Renal pelvis (tissue), 4 donors: ENCODE data around the gene TNS1. TPM values are rescaled to one million over a fixed set of nuclear protein-coding genes. Genes with fewer than 3 reads are reported as not detected.
A peak's percentile ranks its signal among the peaks of the same experiment; 100 is the strongest.
"Not testable (repeated sequence)": the region's sequence is repeated elsewhere in the genome, so short reads cannot be mapped to it uniquely, and the experiment has no call there.

Source experiments
- DNase-seq: peaks from one replicate; pipeline ENCODE4 v3.0.0-alpha.2; 2013
- polyA plus RNA-seq, 3 donors: library from polyadenylated mRNA; unstranded; fragments of 120-200 nt; gene quantifications; one replicate each; pipeline ENCODE4 v1.2.1, GENCODE V29; 2013; ENCODE audit not compliant: insufficient read length in 3 of 3

TNS1 gene
- polyA plus RNA-seq, 3 donors = 56.6 to 75.9 (median 67.8) TPM

DNA sequence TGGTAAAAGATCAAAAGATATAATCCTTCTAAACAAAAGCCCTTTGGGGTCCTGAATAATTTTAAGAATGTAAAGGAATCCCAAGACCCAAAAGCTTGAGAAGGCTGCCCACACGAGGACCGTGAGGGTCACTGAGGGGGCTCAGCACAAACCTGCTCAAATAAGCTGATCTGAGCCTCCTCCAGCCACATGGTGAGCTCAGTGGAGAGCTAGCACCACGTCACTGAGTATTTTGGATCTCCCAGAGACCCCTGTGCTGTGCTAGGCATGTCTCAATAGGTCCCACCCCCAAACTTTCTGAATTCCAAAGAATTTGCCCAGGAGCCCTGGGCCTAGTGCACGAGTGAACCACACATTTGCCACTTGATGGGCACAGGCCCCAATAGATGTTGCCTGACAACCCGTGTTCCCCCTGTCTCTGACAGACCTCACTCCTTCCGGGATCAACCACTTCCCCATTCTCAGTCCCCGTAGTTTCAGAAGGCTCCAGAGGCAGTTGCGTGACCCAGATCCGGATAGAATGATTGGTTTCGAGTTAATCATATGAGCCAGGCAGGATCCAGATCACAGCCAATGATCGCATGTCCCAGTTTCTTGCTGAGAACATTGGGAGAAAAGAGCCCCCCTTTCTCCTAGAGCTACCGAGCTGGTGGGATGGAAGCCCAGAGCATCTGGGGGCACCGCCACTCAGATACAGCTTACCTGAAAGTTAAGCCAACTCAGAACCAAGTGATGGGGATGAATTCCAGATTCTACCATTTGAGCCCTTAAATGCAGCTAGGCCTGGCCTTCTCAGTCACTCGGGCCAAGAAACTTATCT is 203.8 kb downstream of the TNS1 start:
- no peak for DNase-seq

DNA sequence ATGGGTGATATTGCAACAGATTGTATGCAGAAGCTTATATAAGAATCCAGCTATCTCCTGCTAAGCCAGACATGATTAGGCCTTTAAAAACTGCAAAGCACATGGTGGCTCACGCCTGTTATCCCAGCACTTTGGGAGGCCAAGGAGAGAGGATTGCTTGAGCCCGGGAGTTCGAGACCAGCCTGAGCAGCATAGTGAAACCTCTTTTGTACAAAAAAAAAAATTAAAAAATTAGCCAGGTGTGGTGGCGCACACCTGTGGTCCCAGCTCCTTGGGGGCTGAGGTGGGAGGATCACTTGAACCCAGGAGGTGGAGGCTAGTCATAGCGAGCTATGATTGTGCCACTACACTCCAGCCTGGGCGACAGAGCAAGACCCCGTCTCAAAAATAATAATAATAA is 204.6 kb downstream of the TNS1 start:
- DNase-seq = no peak

DNA sequence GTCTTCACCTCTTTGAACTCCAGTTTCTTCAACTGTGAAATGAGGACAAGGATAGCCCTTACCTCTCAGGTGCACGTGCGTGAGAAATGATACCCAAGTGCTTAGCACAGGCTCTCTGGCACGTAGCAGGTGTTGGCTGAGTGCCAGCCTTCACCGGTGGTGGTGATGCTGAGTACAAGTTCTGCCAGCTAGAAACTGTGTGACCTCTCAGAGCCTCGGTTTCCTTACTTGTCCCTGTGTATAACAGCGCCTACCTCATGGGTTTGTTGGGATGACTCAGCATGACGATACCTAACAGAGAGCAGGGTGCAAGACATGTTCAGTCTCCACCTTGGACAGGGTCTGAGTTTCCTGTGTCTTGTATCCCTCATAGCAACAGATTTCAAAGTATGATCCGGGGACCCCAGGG is 205.1 kb downstream of the TNS1 start:
- DNase-seq = no peak

DNA sequence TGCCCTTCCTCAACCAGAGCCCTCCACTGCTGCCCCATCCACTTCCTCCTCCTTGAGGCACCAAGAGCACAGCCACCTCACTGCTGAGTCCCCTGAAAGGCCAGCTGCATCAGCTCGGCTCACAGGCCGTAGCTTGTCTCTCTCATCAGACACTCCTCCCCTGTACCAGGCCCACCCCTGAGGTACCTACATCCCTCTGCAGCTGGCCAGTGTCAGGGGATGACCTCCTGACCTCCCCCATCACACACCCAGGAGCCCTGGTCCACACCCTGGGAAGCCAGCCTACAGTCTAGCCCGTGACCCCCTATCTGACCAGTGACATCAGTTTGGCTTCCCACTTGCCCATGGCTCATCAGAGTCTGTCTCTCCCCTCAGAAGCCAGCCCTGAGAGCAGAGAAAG is 205.6 kb downstream of the TNS1 start:
- DNase-seq = no peak

DNA sequence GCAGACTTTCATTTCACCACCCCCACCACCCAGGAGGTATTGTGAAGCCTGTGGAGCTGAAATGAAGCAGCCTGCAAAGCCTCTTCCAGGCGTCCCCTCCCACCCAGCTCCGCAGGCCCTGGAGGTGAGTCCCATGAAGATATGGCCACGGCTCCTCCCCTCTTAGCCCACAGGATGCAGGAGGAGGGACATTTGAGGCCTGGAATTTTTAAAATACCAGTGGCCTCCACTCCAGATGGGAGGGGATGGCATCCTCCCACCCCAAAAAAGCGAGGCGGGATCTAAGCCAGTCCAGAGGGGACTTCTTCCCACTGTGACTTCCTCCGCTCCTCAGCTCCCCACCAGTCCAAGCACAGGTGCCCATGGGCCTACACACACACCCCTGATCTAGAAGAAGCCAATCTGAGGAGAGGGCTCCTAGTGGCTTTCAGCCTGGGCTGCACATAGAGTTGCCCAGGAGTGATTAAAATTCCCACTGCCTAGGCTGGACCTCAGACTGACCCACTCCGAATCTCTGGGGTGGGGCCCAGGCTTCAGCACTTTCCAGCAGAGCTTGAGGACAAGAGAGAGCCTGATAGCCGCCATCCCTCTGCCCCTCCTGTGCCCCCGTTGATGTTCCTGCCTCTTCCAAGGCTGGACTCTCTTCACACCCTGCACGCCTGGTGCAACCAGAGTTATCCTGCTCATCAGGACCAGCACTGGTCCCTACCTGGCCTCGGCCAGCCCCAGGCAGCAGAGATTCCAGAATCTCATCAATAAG is 206.9 kb downstream of the TNS1 start:
- DNase-seq = no peak

DNA sequence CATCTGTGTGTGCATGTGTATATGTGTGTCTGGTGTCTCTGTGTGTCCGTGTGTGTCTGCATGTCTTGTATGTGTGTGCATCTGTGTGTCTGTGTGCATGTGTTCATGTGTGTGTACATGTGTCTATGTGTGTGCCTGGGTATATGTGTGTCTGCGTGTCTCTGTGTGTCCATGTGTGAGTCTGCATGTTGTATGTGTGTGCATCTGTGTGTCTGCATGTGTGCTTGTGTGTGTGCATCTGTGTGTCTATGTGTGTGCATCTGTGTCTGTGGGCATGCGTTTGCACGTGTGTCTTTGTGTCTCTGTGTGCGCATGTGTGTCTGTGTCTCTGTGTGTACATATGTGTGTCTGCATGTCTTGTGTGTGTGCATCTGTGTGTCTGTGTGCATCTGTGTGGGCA is 207.7 kb downstream of the TNS1 start:
- no peak for DNase-seq

DNA sequence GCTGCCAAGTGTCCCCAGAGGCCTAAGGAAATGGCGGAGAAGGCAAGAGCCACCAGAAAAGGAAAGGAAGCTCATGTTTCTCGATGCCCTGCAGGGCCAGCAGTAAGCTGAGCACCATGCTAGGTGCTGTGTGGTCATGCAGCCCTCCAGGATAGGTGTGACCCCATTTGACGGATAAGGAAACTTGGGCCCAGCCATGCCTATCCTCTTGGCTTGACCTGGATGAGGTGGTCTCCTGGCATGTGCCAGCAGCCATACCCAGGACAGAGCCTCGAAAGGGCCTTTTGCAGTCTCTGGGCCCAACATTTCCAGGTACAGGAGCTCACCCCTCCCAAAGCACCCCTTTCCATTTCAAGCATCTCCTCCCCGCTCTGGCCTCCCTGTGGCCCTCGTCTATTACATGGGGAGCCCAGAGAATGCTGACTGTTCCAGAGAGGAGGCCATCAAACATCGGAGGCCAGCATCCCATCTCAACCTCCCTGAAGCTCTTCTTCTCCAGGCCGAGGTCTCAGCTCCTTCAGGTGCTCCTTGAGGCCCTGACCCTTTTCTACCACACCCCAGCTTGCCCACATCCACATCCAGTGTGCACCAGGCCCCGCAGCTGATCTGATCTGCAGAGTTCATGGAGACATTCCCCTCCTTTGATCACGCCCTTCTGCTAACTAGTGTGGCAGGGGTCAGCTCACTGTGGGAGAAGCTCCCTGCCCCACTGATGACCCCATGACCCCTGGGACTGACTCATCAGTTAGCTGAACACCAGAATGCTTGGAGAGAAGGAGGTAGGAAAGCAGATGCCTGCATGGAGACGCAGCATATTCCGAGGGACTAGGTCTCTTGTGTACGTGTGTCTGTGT is 208.4 kb downstream of the TNS1 start:
- no peak for DNase-seq

DNA sequence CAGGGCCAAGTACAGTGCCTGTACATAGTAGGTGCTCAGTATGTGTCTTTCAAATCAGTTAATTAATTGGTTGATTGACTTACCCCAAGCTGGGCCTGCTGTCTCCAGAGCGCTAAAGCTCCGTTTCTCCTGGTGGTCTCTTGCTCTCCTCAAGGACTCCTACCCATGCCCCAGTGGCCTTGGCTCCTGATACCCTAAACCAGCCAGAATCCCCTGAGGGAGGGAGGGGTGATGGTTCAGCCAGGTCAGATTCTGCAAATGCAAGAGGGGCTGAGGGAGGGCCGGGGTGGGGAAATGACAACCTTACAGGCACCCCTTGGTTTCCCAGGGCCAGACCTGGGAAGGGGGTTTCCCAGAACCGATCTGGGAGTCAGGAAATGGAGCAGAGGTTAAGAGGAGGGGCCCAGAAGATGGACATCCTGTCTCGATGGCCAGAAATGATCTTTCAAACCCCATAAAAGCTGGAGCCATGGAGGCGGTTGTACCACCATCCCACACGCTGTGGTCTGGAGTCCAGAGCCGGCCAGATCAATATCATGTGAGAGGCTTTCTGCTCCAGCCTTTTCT is 209.1 kb downstream of the TNS1 start:
- no peak for DNase-seq

DNA sequence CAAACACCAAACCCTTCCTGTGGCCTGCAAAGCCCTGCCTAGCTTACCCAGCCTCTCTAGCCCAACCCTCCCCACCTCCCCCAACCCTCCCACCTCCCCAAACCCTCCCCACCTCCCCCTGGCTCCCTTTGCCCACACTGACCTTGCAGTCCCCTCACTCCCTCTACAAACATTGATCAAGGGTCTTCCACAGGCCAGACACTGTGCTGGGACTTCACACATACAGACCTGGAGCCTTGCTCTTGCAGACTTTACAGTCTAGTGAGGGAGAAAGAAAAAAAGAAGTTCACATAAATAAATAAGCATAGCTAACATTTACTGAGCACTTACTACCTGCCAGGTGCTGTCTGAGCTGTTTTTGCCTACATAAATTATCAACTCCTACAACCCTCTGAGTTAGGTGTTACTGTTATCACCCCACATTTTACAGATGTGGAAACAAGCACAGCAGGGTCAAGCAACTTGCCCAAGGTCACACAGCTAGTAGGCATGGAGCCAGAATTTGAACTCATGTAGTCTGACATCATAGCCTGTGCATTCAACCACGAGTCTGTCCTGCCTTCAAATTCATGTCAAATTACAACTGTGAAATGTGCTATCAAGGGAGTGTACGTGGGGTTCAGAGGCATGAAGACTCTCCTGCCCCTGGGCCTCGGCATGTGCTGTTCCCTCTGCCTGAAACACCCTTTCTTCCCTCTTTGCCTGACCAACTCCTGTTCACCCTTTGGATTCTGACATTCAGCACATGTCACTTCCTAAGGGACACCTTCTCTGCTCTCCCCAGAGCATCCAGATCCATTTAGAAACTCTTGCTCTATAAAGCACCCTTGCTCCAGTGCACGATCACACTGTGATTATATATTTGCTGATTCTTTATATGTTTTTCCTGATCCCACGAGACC is 209.9 kb downstream of the TNS1 start:
- DNase-seq = no peak

DNA sequence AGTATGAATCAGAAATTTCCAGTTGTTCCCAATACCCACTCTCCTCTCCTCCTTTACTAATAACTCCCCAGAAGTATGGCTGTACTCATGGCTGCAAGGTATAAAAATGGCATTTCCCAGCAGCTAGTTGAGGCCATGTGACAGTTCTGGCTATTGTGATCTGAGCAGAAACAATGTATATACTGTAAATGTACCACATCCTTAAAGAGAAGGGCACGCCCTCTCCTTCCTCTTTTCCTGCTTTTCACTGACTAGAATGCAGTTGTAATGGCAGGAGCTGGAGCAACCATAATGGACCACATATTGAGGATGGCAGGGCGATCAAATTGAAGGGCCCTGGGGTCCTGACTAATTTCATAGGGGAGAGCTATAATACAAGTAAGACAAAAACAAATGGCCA is 211.2 kb downstream of the TNS1 start:
- no peak for DNase-seq

DNA sequence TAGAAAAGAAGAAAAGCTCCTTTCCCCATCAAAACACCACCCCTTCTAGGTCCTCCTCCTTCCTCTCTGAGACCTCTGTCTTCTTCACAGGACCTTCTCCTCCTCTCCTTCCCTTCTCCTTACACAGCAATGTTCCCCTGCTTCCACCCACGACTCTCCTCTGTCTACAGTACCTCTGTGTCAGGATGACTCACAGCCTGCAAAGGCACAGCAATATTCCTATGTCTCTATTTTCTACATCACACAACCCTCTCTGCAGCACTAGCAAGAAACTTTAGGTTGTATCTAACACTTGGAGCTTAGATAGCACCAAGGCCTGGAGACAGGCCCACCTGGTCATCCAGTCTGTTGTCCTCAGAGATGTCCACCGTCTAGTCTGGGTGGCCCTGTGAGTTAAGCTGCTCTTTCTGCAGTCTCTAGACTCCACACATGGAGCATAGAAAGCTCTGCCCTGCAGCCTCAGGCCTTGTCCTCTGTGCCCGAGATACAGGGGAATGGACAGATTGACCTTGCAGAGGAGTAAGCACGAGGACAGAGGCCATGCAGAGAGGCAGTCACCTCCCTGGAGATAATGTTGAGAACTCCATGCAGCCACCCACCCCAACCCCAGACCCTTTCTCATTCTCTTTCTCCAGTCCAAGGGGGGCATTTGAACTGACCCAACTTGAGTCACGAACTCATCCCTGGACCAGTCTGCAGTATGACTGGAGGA is 212.0 kb downstream of the TNS1 start:
- DNase-seq = no peak

DNA sequence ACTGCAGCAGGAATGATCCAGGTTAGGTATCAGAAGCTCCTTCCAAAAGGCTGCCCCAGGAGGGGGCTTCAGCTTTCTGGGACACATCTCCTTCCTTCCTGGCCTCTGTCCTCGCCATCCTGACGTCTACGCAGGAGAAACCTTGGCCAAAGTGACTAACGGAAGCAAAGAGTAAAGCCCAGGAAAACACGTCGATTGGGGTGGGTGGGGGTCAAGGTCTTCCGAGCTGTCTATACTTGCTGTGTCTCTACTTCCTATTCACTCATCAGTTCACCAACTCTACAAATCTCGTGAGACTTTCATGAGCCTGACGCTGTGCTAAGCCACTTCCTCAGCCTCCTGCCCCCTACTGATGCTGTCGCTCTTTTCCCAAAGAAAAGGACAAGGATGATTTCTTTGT is 212.6 kb downstream of the TNS1 start:
- no peak for DNase-seq

DNA sequence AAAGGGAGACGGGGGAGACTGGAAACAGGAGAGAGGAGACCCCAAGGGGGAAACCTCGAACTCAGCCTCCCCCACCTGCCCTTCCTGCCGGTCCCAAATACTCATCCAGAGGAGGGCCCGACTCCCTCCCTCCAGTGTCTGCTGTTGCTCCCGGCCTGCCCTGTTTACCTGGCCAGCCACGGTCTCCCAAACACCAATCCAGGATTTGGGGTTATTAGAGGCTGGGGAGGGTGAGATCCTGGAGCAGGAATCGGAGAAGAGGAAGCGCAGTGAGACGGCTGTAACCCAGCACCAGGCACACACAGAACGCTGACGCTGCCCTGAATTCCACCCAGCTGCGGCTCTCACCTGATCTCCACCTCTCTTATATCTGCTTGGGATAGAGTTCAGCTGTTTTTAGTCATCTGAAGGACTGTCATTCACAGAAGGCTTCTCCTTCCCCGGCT is 213.0 kb downstream of the TNS1 start:
- no peak for DNase-seq

DNA sequence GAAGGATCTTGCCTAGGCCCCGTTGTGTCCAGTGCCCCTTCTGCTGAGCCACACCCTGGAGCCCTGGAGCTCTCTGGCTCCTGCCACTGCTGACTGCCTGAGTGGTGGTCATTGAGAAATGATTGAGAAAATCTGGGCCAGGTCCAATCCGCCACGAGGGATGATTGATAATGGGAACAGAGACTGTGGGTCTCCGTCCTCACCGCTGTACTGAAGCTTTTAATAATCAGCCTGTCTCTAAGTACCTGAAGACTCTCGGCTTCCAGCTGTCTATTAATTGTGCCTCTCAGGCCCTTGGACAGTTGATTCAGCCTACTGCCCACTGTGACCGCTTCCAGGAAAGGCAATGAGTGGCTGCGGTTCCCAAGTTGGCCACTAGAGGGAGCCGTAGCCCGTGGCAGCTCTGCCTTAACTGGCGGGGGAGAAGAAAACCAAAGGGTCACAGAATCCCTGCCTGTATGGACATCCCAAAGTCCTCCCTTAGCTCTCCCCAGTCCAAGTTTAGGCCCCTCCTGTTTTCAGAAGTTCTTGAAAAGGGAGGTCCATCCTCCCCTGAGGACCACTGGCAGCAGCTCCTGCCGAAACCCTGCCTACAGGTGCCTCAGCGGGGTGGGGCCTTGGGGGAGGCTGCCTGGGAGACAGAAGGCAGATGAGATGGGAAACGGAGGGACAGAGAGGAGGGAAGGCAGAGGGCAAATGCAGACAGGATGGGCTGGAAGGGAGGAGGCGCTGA is 213.6 kb downstream of the TNS1 start:
- peak; percentile 77 for DNase-seq

DNA sequence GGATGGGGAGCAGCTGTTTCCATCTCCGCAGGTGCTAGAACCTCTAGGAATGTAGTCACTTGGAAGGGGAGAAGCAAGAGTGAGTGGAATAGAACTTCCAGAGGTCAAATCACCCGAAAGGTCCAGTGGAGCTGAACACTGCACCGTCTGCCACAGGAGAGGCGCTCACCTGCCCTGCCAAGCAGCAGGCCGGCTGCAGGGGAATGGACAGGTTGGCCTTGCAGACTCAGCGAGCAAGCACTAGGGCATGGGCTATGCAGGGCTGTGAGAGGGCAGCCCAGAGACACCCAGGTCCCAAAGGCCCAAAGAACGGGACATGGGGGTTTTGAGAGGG is 214.2 kb downstream of the TNS1 start:
- DNase-seq = no peak

DNA sequence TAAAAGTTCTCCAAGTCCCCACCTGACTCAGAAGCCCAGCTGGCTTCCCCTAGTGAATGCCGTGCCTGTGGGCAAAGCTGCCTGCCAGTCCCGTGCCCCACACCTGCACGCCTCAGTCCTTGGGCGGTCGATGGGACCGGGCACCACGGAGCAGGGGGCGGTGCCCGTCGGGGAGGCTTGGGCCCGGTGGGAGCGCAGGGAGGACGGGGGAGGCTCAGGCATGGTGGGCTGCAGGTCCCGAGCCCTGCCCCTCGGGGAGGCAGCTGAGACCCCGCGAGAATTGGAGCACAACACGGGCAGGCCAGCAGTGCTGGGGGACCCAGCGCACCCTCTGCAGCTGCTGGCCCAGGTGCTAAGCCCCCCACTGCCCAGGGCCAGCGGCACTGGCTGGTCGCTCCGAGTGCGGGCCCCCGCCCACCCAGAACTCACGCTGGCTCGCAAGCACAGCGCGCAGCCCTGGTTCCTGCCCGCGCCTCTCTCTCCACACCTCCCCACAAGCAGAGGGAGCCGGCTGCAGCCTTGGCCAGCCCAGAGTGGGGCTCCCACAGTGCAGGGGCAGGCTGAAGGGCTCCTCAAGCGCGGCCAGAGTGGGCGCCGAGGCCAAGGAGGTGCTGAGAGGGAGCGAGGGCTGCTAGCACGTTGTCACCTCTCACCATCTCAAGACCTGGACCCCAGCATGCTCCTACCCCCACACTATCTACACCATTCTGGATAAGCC is 215.5 kb downstream of the TNS1 start:
- DNase-seq = no peak

DNA sequence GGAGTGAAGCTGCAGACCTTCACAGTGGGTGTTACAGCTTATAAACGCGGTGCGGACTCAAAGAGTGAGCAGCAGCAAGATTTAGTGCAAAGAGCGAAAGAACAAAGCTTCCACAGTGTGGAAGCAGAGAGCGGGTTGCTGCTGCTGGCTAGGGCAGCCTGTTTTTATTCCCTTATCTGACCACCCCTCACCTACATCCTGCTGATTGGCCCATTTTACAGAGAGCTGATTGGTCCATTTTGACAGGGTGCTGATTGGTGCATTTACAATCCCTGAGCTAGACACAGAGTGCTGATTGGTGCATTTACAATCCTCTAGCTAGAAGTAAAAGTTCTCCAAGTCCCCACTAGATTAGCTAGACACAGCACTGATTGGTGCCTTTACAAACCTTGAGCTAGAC is 216.2 kb downstream of the TNS1 start:
- DNase-seq = not testable (repeated sequence)

DNA sequence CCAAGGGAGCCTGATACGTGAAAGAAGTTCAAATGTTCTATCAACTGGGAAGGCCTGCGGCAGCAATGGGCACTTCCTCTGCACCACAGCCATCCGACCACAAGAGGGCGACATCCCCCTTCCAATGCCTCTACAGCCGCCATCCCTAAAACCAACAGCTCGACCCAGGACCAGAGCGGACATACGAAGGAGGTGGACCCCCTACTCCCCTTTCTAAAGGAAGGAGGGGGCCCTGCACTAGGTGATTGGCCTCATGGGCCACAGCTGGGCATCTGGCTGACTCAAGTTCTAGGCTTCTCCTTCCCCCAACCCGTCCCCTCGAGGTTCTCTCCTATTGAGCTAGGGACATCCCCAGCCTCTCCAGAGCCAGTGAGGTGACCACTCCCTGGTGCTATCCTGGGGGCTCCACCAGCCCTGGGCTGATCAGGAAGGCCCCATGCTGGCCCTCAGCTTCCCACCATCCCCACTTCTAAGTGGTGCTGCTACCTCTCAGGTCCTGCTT is 217.2 kb downstream of the TNS1 start:
- peak; percentile 67 for DNase-seq
